Measurements from ENCODE around the gene RHOB.

DNA sequence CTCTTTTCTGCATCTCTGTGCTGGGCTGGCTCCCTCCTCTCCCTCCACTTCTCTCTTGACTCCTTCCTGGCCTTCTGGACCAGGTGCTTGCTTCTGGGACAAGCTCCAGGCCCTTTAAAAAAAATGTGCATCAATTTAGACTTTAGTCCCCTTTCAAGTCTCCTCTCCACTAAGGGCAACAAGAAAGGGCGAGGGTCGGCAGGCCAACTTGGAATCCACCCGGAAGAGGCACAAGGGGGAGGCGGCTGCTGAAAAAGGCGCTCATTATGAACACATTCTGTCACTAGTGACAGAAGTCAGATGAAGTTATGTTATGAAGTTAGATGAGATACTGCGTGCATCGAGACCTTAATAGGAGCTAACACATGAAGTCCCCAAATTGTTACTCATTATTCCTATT lies 13.6 kb upstream of the RHOB start:
- TF ChIP-seq, protein P1, sequence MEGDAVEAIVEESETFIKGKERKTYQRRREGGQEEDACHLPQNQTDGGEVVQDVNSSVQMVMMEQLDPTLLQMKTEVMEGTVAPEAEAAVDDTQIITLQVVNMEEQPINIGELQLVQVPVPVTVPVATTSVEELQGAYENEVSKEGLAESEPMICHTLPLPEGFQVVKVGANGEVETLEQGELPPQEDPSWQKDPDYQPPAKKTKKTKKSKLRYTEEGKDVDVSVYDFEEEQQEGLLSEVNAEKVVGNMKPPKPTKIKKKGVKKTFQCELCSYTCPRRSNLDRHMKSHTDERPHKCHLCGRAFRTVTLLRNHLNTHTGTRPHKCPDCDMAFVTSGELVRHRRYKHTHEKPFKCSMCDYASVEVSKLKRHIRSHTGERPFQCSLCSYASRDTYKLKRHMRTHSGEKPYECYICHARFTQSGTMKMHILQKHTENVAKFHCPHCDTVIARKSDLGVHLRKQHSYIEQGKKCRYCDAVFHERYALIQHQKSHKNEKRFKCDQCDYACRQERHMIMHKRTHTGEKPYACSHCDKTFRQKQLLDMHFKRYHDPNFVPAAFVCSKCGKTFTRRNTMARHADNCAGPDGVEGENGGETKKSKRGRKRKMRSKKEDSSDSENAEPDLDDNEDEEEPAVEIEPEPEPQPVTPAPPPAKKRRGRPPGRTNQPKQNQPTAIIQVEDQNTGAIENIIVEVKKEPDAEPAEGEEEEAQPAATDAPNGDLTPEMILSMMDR (IDR thresholded peaks at IDR 0.05) = no peak
- TF ChIP-seq POLR2A (IDR thresholded peaks at IDR 0.05) (no peak), EP300 (IDR thresholded peaks at IDR 0.05) (no peak)
